Hepatocyte (in vitro differentiated cells): ENCODE measurements around the gene GANC.

Experiments used
- EZH2 ChIP-seq: fragments of 200-600 bp; sonication (generic); IDR thresholded peaks from 2 replicates; pipeline ENCODE4 v1.6.1; 2016; ENCODE audit warnings: antibody characterized with exemption, mild to moderate bottlenecking, borderline replicate concordance
- EZH2phosphoT487 ChIP-seq: fragments of 200-600 bp; sonication (generic); IDR thresholded peaks from one replicate; pipeline ENCODE4 v1.6.1; 2018; ENCODE audit warnings: antibody characterized with exemption, mild to moderate bottlenecking, low read depth, moderate library complexity; ENCODE audit not compliant: unreplicated experiment, severe bottlenecking
- TF ChIP-seq, protein P1 (sequence below): fragments of 200-600 bp; sonication (generic); IDR thresholded peaks from 2 replicates; pipeline ENCODE4 v1.5.1; 2016; ENCODE audit warnings: antibody characterized with exemption, mild to moderate bottlenecking; ENCODE audit not compliant: poor library complexity

DNA sequence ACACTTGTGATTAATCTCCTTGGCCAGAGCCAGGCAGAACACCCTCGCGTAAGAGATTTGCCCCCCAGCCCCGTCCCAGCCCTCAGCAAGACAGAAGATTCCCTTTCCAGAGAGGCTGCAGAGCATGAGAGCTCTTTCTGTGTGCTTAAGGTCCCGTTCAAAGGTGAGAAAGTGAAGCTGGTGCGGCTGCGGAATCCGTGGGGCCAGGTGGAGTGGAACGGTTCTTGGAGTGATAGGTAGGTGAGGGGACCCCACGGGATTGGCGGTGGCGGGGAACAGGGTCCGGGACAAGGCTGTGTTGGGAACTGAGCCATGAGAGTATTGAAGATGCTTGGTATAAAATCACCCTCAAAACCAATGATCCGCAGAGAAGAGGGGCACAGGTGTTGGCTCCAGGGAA is 121.1 kb downstream of the GANC start:
- TF ChIP-seq, protein P1, sequence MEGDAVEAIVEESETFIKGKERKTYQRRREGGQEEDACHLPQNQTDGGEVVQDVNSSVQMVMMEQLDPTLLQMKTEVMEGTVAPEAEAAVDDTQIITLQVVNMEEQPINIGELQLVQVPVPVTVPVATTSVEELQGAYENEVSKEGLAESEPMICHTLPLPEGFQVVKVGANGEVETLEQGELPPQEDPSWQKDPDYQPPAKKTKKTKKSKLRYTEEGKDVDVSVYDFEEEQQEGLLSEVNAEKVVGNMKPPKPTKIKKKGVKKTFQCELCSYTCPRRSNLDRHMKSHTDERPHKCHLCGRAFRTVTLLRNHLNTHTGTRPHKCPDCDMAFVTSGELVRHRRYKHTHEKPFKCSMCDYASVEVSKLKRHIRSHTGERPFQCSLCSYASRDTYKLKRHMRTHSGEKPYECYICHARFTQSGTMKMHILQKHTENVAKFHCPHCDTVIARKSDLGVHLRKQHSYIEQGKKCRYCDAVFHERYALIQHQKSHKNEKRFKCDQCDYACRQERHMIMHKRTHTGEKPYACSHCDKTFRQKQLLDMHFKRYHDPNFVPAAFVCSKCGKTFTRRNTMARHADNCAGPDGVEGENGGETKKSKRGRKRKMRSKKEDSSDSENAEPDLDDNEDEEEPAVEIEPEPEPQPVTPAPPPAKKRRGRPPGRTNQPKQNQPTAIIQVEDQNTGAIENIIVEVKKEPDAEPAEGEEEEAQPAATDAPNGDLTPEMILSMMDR = no peak
- TF ChIP-seq EZH2 = no peak
- TF ChIP-seq EZH2phosphoT487 = no peak
